OCI-M1 (cell line): ENCODE results near the gene GCFC2.
"Not testable (repeated sequence)": the region's sequence is repeated elsewhere in the genome, so short reads cannot be mapped to it uniquely, and the experiment has no call there.

Source experiments
- DNase-seq: peaks from one replicate; lab custom pipeline; 2025; lab: John Stamatoyannopoulos, UW

The GCFC2 gene

DNA sequence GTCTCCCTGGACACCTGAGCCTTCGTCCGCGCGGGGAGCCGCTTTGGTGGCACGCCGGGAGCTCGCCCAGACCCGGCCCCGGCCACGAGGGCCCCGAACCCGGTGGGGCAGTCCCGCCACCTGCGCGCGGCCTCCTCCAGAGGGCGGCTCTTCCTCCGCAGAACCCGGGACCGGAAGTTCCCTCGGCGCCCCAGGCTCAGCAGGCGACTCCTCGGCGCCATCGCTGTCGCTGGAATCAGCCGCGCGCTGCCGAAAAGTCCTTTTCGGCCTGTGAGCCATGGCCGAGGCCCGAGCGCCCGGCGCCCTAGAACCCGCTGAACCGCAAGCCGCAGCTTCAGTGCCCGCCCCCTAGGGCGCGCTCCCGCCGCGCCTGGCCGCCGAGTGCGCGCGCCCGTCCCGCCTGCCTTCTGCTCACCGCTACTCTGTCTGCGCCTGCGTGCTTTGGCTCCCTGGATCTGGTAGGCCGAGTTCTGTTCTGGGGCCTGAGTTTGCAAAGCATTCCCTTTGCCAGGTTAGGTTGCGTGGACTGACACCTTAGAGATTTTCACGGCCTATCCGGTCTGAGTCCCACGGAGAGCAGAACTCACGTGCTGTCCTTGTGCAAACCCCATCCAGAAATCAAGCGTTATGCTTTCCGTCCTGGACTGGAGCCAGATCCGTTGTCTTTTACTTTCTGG, at the start of gene GCFC2:
GCFC2 (minus strand) TSS at position 339 of the 677 bp plus-strand sequence; CDS start at position 279, 60 bp downstream.
- peak; percentile 90 for DNase-seq

DNA sequence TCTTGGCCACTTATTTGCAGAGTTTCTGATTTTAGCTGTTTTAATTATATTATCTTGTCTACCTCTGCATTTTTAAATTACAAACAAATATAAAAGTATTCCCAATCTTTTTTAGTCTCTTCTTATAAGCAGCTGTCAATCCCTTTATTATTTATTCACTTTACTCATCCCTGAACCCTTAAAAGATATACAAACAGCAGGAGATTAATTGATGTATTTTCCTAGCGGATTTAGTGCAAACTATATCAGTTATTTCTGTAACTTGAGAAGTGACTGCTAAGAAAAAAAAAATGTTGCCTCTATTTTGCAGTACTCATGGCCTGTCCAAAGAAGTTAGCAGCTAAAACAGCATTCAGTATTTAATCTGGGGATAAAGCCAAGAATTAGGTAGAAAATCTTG, 42.1 kb upstream of the GCFC2 start:
- DNase-seq = no peak

DNA sequence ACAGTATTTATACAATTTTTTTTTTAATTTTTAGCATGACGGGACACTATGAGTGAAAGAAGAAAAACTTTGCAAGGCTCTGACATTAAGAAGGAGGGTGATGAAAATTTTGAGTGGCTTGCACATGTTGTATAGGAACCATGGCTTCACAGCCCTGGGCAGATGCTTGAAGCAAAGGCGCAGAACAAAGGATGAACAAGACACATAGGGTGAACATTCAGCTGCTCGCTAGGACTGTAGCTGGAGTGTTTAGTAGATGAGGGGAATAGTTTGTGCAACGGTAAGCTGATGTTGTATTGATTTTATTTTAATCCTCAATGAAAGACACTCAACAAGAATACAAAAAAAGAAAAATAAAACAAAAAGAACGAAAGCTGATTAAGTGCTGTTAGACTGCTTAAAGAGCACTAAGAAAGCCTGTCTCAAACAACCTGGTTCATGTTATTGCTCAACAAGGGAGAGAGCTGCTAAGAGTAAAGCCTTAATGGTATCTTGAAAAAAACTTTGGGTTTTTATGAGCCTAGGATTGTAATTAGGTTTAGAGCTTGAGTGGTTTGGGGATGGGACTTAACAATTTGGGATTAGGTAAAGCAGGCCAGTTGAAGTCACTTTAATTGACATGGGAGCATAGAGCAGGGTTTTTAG, 41.2 kb upstream of the GCFC2 start:
- no peak for DNase-seq

DNA sequence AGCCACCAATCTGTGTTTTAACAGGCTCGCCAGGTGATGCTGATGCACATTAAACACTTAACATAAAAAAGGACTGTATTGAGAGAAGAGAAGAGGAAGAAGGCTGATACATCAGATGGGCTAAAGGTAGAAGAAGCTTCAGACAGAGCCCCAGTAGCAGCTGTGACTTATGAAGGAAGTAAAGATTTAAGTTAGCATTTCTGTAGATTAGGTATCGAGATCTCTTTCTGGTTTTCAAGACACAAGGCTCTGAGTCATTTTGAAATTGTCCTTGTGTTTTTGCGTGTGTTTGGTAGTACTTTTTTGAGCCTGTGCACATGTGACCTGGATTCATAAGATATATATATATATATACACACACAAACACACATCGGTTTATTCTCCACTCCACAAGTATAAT, 40.6 kb upstream of the GCFC2 start:
- DNase-seq = no peak

DNA sequence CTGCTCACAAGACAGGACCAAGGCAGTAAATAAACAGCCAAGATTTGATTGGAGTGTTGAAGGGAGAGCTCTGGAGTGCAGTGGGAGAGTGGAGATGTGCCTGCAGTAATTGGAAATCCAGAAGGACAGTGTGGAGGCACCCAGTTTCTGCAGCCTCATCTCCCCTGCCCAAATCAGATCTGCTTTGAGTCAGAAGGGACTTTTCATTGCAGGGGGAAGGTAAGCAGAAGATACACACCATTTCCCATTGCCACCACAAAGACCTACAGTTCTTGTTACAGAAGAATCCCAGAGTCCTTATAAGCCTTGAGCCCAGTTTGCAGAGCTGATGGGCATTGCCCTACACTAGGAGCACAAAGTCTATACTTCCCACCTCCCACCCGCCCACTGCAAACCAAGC, 27.2 kb upstream of the GCFC2 start:
- DNase-seq = no peak

DNA sequence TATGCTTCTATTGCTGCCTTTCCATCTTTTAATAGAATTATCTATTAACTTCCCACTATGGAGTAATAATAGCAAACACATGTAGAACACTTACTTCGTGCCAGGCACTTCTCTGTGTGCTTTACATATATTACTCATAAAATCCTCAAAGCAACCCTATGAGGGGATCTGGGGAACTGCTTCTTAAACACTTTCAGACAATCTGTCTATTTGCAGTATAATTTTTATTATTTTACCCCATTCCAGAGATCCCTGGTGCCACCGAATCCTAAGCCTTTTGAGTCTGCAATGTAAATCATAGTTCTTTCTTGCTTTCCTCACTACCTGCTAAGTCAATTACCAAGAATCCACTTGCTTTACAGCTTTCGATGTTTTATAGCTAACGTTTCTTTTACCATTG, 25.6 kb upstream of the GCFC2 start:
- DNase-seq = no peak

DNA sequence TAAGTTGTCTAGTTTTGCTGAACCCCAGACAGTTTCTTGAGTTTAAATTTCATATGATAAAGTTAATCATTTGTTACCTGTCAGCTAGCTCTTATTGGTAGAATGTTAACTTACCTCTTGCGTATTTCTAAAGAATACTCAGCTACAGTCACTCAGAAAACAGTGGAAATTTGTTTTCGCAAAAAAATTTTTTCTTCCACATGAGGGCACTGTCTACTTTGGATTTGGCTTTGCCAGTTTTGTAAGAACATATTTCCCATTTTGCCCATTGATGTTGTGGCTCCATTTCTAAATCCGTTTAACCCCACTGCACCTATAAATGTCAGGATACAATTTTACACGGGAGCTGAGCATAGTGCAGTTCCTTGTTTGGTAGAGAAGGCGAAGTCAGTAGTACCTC, 19.1 kb upstream of the GCFC2 start:
- peak; percentile 44 for DNase-seq

DNA sequence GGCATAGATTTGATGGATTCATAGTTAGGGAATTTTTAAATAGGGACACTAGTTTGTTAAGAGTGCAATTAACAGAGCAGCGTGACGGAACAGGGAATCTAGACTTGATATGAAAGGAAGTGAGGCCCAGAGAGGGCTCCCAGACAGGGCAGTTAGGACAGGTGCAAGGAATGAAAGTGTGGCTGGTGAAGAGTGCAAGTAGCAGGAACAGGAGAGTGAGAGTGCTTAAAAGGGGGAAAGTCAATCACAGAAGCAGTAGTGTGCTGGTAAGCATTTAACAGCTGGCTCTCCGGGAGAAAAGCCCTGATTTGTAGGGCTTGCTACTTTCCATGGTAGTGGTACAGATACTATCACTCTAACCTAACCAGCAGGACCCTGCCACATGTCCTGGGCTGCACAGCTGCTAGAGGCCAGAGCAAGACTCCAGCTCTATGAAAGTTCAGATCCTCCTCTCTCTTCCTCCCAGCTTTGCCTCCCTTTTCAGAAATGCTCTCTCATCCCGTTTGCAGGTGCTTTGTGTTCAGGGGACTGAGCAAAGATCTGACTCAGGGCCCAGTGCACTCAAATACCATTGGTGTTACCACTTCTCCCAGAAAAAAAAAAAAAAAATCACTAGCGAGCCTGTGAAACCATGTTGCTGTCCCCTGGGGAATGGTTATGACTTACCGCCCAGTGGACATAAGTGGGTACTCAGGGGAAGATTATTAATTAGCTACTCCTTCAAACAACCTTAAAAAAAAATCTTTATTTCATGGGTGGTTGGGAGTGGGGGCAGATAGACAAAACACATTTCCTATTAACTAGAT, 18.1 kb upstream of the GCFC2 start:
- no peak for DNase-seq

DNA sequence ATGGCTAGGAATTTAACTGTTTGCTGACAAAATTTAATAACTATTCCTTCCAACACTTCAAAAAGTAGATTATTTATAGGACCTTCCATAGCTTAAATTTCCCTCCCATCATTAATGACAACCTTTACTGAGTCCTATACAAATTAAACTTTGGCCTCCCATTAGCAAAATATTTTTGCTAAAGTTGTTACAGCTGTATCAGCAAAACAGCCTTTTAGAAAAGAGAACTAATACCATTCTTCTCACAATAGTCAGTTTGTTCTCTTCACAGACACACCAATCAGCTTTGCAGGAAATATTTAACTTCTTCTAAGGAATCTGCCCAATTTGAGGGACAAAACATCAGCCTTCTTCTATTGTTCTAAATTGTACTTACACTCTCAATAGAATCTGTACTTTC, 12.0 kb upstream of the GCFC2 start:
- DNase-seq = no peak

DNA sequence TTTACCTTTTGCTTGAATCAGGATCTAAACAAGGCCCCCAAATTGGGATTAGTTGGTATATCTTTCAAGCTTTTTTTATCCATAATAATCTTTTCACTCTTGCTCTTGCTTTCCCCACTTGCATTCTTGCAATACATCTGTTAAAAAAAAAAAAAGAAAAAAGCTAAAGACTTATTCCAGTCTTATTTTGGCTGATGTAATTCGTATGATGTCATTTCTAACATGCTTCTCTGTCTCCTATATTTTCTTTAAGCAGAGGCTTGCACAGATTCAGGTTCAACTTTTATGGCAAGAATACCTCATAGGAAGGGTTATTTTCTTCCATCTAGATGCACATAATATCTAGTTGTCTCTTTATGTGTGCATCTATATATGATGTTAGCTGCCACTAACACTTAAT, 9.8 kb upstream of the GCFC2 start:
- DNase-seq = no peak

DNA sequence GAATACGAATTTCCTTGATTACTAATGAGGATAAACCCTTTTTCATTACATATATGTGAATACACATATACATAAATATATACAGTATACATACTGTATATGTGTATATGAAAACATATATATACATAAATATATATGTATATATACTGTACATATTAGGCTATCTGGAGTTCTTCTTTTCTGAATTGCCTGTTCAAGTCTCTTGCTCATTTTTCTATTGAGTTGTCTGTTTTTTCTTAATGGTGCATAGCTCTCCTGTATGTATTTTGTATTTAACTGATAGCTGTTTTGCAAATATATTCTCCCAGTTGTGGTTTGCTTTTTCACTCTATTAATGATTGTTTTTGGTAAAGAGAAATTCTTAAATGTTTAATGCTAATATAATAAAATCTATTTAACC, 8.9 kb upstream of the GCFC2 start:
- no peak for DNase-seq

DNA sequence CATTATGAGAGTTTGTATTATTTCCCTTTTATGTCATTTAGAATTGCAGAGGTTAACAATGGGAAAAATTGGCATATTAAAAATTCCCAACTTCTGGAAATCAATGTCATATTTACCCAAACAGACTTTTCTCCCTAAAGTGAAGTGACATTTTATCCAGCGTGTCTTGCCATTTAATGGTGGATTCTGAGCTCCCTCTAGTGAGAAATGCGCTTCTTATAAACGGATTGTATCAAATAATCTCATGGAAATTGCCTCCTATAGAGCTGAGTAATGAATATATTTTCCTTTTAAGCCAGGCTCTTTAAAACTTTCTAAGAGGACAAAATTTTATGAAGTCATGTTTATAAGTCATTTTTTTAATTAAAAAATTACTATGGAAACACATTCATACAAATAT, 5.7 kb upstream of the GCFC2 start:
- DNase-seq = peak; percentile 66

DNA sequence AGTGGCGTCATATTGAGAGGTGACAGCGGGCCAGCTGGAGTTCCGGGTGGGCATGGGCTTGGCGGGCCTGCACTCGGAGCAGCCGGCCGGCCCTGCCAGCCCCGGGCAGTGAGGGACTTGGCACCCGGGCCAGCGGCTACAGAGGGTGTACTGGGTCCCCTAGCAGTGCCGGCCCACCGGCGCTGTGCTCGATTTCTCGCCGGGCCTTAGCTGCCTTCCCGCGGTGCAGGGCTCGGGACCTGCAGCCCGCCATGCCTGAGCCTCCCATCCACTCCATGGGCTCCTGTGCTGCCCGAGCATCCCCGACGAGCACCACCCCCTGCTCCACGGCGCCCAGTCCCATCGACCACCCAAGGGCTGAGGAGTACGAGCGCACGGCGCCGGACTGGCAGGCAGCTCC, 875 bp upstream of the GCFC2 start:
- not testable (repeated sequence) for DNase-seq

DNA sequence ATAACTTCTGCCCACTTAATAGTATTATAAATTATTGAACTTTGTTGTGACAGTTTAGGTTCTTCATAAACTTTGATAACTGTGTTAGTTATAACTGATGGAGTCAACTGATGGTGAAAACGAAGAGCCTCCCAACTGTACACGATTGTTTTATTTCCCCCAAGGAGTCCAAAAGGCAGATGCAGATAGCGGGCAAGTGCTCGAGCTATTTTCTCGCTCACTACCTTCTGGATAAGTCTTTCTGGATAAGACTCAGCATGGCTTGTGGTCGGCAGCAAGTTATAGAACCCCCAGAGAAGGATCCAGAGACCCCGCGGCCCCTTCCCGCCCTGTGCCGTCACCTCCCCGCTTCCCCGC, 517 bp downstream of the GCFC2 start:
- peak; percentile 69 for DNase-seq

DNA sequence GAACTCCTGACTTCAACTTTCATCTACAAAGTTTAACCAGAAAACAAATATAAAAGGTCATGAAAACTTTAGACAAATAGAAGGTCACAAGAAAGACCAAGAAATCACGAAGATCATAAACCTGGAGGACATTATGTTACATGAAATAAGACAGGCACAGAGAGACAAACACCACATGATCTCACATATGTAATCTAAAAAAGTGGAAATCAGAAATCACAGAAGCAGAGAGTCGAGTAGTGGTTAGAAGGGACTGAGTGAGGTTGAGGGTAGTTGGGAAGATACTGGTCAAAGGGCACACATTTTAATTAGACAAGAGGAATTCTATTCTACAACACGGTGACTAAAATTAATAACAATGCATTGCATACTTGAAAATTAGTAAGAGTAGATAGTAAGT, 1.4 kb downstream of the GCFC2 start:
- peak; percentile 21 for DNase-seq

DNA sequence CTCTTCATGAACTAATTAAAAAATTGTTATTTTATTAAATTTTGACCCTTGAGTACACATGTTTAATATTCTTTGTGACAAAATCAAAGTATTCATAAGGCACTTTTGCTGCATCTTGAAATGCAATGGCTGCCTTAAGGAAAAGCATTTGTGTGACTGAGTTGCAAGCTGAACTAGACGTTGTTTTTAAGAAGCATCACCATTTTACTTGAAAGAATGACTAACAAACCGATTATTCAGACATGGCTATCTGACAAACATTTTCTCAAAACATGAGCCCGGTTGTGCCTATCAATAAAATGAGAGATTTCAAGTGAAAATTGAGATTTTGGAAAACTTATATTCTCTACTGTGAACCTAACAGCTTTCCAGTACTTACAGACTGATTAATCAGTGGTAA, 2.8 kb downstream of the GCFC2 start:
- DNase-seq = no peak

DNA sequence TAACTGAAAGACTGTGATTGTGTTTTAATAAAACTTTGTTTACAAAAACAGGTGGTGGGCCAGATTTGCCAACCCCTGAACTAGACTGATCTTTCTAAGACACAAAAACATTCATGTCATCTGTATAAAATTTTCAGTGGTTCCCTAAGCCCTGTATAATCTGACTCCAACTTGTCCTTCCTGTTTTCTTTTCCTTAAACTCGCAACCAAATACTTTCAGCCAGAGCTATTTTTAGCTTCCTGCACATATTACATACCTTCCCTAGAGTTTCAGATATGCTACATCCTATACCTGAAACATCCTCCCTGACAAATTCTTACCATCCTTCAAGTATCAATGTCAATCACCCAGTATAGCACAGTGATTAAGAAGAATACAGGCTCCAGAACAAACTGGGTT, 4.8 kb downstream of the GCFC2 start:
- DNase-seq = peak; percentile 1

DNA sequence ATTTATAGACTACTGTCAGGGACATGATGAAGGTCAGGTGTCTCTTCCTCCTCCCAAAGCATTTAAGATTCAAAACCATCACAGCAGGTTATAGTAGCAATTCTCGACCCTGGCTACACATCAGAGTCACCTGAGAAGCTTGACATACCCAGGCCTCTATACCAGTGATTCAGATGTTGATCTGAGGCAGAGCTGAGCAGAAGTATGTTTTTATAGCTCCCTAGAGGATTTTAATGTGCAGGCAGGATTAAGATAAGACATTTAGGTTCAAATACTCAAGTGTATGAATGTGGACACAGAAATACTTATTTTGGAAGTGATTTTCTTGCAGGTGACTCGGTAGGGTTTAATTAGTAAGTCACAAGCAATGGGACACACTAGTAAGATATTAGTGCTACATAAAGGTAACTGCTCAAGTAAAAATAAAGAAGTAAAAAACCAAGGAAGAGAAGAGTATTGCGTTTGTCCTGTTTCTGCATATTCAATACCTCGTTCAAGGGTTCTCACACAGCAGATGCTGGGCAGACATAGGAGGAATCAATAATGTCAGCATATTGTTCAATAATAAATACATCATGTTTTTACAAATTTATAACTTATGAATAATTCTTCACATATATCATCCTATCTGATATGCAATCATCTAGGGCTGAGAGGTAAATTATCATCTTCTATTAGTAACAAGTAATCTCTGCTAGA, 7.0 kb downstream of the GCFC2 start:
- no peak for DNase-seq

DNA sequence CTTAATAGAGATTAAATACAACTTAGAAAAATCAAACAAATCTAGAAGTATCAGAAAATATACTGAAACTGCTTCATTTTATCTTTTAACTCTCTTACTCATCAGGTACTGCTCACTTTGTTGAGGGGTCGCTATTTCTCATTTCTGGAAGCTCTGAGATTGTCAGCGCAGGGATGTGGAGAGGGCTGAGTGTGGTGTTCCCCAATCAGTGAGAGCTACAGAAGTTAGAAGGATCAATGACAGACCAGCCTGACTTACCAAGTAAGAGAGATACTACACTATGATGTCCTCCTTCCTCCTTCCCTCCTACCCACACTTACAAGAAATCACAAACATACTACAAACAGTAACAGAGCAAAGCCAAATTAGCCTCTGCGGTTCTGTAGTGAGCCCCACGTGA, 8.1 kb downstream of the GCFC2 start:
- DNase-seq = no peak

DNA sequence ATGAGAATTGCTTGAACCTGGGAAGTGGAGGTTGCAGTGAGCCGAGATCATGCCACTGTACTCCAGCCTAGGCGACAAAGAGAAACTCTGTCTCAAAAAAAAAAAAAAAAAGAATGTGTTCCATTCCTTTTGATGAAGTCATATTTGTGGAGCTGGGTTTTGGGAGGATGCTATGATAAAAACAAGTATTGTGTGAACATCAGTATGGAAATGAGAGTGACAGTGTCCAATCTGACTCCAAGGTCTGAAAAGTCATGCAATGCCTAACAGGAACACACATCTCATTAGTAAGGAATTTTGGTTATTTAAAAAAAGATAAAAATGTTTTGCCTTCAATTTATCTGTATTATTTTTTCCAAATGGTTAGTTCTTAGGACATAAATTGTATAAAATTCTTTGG, 11.8 kb downstream of the GCFC2 start:
- DNase-seq = no peak

DNA sequence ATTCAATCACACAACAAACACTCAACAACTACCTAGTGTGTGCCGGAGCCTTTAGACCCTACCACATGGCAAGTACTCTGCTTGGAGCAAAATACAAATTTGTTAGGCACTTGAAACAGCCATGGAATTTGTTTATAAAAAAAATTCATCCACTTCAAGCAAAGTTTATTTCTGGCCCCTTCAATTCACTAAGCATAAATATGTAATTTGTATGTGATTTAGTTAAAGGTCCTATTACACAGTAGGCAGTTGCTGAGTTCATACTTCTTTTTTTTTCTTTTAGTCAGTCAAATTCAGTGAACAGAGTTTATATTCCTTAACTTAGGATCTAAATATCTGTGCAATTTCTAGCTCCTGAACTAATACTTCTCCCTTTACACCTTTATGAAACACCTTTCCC, 22.5 kb downstream of the GCFC2 start:
- DNase-seq = no peak

DNA sequence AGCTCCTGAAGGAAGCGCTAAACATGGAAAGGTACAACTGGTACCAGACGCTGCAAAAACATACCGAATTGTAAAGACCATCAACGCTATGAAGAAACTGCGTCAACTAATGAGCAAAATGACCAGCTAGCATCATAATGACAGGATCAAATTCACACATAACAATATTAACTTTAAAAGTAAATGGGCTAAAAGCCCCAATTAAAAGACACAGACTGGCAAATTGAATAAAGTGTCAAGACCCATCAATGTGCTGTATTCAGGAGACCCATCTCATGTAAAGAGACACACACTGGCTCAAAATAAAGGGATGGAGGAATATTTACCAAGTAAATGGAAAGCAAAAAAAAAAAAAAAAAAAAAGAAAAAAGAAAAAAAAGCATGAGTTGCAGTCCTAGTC, 27.3 kb downstream of the GCFC2 start:
- not testable (repeated sequence) for DNase-seq

DNA sequence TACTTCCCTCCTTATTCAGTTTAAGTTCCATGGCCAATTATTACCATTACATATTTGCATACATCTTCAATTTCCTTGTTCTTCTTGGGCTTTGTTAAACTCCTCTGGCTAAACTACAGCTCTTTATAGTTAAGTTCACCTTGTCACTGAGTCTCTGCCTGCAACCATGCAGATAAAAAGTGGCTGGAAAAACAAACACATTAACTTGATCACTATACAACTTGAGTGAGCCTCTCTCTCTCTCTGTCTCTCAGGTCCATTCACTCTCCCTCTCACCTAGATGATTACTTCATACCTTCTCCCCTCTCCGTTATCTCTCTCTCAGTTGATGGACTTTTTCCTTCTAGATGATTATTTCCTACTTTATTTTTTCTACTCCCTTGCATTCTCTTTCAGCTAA, 30.3 kb downstream of the GCFC2 start:
- DNase-seq = no peak
